Left kidney (tissue), 2 donors: Measurements from ENCODE around the gene SUFU. TPM values are rescaled to one million over a fixed set of nuclear protein-coding genes. Genes with fewer than 3 reads are reported as not detected.
"Not testable (repeated sequence)": the region's sequence is repeated elsewhere in the genome, so short reads cannot be mapped to it uniquely, and the experiment has no call there.

Experiments used
- DNase-seq: peaks from one replicate; pipeline ENCODE4 v3.0.0-alpha.2; 2013
- polyA plus RNA-seq: library from polyadenylated mRNA; unstranded; fragments of 120-200 nt; gene quantifications from one replicate; pipeline ENCODE4 v1.2.1, GENCODE V29; 2013; ENCODE audit not compliant: insufficient read length

The SUFU gene
- polyA plus RNA-seq, 1 donor: 29.9 TPM

DNA sequence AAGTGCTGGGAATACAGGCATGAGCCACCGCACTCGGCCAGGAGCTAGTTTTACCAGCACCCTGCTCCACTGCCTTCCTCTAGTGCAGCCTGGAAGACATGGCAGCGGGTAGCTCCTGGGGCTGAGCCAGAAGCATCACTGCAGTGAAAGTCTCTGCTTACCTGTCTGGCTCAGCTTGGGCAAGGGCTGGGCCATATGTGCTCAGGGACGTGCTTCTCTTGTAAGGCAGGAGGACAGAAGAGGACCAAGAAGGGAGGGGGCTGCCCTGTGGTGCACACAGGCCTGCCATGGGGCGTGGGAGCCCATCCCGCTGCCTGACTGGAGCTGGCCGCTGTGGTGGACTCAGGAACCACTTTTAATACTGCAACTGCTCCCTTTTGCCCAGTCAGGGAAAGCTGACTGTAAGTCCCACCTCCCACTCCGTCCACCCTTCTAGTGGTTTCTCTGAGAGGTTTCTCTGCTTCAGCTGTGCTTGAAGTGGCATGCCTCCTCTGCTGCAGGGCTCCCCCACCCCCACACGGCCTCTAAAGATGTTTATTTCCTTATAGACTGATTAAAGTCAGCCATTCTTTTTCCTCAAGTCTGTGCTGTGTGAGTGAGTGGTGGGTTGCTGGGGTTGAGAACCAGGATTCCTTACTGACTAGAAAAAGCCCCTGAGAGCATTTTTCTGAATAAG is 27.2 kb upstream of the SUFU start:
- no peak for DNase-seq

DNA sequence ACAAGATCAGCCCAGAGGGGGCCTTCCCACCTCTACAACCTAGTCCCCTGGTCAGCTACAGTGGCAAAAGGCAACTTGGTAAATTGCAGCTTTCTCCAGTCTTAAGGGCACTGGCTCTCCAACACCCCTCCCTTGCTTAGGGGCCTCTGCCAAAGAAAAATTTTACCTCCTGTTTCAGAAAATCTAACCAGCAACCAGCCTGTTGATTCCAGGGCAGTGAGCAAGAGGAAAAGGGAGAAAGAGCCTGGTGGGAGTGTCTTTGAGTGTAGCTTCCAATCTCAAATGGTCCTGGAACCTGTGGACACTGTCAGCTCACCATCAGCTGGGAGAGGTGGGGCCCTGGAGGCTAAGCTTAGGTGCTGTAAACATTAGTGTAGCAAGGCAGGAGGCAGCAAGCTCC is 24.1 kb upstream of the SUFU start:
- DNase-seq: no peak

DNA sequence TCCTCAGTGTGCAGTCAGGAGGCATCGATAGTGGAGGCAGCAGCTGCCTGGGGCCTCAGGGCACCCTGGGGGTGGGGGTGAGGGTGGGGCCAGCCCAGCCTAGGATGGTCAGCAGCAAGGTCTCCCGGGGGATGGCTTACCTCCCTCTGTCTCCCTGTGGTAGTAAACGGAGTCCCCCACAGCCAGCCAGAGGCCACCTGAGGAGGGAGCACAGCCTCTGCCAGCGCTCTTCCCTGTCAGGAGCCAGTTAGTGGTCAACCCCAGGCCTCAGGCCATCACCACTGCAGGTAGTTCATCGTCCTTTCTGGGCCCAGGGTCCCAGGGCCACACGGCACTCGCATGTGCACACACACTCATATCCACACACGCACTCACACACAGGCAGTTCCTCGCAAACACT is 23.4 kb upstream of the SUFU start:
- DNase-seq: no peak

DNA sequence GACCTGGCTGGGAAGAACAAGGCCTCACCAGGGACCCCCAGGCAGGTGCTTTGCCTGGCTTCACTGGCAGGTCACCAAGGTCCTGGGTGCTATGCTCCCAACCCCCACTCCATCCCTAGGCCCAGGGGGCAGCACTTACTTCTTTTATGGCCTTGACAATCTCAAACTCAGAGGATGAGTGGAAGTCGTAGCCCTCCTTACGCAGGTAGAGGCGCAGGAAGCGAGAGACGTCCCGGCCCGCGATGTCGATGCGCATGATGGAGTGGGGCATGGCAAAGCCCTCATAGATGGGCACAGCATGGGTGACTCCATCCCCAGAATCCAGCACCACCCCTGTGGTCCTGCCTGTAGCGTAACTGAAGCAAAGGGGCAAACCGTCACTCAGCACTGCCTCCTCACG is 19.8 kb upstream of the SUFU start:
- DNase-seq: no peak

DNA sequence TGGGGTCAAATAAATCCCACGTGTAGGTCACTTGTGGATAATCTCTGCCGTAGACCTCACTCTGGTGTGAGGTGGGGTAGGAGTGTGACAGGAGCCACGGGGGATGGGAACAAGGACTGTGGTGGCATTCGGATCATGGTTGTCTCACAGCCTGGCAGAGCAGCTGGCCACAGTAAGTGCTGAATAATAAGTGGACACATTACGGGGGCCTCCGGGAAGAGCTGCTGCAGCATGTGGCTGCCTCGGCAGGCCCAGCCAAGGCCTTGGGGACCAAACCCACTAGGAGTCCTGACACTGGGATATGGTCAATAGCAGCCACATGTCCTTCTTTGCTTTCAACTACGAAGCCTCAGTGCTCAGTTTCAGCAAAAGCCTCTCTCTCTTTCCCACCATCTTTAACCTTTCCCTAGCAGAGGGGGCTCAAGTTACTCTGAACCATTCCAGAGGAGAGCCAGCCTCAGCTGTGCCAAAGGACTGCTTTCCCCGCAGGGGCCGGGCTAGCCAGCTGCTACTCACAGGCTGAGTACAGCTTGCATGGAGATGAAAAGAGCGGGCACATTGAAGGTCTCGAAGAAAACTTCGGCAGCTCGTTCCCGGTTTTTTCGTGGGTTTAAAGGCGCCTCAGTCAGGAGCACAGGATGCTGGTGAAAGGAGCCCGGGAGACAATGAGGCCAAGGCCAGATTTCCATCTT is 18.5 kb upstream of the SUFU start:
- DNase-seq: no peak

DNA sequence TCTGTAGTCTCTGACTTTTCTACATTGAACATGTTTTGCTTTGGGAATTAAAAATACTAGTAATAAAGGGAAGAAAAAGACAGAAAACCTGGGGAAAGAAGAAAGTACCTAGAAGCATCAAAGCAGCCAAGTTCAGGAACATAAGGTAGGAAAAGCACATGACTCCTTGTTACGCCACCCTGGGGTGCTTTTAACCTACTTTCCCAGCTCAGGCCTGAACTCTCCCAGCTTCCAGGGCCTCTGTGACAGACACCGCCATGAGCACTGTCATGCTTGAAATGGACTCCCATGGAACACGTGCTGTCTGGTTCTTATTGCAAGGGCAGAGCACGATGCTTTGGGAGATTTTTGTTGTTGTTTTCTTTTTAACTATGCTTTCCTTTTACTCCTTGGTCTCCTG is 12.6 kb upstream of the SUFU start:
- DNase-seq: no peak

DNA sequence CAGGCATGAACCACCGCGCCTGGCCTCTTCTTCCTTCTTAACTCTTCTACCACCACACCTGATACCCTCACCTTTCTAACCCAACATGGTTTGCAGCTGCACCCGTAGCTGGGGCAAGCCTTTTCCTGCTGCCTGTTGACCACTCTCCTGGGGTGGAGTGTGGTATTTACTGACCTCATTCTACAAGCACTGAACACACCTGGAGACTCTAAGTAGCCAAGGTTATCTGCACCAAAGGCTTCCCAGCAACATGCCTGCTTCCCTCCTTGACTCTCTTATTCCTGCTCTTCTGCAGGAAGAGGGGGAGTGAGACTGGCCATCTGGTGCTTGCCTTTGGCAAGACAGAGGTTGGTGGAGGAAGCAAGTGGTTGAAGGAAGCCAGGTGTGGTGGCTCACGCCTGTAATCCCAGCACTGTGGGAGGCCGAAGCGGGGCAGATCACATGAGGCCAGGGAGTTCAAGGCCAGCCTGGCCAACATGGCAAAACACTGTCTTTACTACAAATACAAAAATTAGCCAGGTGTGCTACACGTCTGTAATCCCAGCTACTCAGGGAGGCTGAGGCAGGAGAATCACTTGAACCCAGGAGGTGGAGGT is 11.3 kb upstream of the SUFU start:
- no peak for DNase-seq

DNA sequence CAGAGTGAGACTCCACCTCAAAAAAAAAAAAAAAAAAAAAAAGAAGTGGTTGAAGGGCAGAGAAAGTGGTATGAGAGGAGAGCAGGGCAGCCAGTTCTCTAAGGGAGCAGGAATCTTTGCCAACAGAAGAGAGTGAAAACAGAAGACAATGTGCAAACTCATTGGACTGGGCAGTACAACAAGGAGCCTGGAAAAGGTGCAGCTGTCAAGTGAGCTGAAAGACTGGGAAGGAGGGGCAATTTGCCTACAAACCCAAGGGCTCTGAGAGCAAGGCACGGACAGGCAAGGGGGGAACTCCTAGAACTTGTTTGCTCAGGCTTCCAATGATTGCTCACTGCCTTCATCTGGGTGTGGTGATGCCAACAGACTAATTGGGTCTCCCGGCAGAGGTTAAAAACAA is 10.8 kb upstream of the SUFU start:
- DNase-seq: no peak

DNA sequence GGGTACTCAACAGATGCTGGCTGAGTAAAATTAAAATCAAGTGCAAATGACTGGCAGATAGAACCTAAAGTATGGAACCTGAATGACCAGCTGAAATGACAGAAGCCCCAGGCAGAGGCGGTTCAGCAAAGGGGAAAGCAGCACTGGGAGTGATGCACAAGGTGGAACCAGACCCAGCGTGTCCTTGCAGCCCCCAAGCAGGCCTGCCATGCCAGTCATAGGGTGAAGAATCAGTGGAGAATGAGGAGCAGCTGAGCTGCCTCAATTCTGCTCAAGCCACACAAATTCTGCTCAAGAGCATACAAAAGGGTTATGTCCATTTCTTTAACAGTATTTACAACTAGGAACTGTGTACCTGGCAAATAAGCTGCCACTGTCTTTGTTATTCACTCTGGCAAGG is 10.0 kb upstream of the SUFU start:
- DNase-seq: no peak

DNA sequence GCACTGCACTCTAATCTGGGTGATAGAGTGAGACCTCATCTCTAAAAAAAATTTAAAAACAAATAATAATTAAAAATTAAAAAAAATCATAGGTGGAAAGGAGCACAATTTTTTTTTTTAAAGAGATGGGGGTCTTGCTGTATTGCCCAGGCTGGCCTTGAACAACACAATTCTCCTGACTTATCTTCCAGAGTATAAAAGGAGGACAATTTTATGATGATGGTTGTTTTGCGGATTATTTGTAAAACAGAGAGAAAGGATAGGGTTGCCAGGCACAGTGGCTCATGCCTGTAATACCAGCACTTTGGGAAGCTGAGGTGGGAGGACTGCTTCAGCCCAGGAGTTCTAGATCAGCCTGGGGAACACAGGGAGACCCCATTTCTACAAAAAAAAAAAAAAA is 6.2 kb upstream of the SUFU start:
- no peak for DNase-seq

DNA sequence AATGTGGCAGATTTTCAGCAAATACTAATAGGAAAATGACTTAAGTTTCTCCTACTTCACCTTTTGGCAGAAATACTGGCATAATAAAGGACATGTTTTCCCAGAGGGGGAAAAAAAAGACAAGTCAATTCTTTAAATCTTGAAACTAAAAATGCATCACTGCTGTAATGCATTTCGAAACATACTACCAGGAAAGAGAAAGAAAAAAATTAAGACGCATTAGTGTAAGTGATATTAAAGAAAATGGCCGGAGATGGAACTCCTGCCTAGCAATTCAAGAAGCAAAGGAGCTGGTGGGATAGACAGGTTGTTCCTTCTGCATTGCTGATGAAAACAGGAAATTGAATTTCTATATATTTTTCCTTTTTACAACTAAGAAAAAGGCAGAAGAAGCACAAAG is 4.4 kb upstream of the SUFU start:
- DNase-seq: no peak

DNA sequence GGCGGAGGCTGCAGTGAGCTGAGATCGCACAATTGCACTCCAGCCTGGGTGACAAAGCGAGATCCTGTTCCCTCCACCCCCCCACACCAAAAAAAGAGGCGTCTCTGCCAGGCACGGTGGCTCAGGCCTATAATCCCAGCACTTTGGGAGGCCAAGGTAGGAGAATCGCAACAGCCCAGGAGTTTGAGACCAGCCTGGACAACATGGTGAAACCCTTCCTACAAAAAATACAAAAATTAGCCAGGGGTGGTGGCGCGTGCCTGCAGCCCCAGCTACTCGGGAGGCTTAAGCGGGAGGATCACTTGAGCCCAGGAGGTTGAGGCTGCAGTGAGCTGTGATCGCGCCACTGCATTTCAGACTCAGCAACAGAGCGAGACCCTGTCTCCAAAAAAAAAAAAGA is 3.1 kb upstream of the SUFU start:
- not testable (repeated sequence) for DNase-seq

DNA sequence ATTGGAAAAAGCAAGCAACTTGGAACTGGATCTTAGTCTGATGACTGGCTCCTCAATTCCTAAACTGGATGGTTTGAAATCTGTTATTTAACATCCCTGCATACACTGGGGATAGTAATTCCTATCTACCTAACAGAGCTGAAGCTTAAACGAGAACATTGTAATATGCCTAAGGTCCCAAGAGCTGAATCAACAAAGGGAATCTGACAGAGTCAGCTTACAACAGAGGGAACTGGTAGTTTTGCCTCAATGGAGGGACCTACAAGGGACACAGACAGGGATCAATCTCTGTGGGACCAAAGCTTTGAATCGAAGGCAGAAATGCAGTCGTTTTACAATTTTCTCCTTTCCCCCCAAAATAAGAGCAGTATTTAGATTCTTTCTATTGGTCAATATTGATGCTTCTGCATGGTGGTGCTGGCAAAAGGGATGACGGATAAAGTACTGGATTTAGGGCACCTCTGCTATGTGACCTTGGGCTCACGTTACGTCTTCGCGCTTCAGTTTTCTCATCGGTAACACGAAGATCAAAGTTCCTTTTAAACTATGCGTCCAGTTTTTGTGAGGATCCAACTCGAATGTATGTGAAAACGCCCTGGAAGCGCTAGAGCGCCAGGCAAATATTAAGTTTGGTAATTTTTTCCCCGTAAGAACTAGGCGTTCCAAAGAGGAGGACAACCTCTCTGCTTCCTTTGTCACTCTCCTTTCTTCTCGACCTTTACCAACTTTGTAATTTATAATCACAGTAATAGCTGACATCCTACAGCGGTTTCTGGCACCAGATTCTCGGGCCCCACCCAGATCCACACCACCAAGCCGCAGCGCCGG is 2.4 kb upstream of the SUFU start:
- no peak for DNase-seq

DNA sequence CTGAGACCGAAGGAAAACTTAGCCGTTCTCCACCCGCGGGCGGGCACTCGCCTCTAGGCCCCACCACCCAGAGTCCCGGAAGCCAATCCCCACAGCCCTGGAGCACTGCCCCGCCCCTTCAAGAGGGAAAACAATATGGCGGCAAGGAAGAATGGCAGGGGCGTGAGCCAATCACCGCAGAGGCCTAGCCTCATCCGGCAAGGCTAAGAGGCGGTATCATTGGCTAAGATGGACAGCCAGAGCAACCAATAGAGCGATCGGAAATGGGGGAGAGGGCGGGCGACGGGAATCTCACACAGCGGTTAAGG is 1.8 kb upstream of the SUFU start:
- DNase-seq: peak; percentile 100

DNA sequence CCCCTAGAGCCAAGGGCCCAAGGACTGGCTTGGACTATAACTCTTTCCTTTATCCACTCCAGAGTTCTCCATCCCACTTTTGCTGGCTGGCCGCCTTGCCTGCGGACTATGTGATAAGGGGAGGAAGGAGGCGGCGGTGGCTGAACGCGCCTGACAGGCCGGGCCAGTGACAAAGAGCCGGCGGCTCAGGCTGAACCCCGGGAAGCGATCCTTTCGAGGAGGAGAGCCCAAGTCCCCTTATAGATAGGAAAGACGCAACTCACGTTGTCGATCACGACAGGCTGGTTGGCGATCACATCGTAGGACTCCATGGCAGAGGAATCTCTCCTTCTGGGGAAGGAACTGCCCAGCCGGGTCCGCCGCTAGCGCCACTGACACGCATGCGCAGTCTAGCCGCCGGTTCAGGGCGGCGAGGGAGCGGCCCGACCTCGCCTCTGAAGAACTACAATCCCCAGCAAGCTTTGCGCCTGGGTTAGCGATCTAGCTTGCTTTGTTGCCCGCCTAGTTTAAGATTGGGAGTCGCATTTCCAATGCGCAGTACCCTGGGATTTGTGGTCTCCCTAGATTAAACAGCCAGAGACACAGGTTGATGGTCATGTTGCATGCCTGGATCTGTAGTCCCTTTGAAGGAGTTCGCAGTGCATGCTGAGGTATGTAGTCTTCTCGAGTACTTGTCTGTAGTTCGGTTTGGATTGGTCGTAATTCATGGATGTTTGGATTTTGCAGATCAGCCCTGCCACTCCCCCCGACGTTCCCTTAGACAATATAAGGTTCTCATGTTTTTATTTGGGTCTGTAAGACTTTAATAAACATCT is 1.2 kb upstream of the SUFU start, which contains the start of gene ACTR1A:
Gene ACTR1A, minus strand, starts transcription at position 376 of the 815 bp plus-strand sequence. Its CDS starts 65 bp downstream, at position 311.
- peak; percentile 98 for DNase-seq

DNA sequence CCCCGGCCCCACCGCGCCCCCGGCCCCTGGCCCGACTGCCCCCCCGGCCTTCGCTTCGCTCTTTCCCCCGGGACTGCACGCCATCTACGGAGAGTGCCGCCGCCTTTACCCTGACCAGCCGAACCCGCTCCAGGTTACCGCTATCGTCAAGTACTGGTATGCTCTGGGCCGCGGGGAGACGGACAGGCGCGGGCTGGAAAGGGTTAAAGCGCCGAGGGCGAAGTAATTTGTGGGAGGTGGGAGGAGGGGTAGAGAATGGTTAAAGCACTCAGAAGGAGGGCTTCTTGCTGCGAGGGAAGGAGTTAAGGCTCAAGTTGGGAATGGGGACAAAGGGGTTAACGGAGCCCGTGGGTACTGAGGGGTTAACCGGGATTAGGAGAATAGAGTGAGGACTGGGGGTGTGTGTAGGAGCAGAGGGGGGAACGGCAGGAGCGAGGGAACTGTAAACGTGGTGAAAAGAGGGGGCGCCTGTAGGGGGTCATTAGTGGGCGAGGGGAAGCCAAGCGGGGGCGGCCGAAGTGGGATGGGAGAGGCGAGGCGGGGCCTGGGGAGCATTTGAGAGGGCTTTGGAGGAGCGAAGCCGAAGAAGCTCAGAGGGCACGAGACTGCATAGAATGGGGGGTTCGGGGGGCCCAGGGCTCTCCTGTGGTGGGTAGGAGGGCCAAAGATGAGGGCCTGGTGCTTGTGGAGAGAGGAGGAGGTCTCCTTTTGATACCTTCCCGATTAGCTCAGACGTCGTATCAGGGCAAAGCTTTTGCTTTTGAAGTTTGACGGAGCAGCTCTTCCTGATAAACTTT is 605 bp downstream of the SUFU start:
- DNase-seq: no peak

DNA sequence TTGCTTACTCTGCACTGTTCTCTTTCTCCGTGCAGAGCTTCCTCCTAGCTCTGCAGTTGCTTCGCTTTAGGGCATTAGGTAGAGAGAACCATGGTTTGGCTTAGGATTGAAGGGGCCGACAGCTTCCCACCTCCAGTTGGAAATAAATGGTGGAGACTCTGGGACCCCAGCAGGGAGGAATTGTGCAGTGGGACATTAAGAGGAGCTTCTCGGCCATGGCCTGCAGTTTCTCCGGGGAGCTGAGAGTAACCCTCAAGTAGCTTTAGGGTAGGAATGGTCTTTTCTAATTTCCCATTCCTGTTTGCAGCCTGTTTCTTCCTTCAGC is 1.2 kb downstream of the SUFU start:
- no peak for DNase-seq

DNA sequence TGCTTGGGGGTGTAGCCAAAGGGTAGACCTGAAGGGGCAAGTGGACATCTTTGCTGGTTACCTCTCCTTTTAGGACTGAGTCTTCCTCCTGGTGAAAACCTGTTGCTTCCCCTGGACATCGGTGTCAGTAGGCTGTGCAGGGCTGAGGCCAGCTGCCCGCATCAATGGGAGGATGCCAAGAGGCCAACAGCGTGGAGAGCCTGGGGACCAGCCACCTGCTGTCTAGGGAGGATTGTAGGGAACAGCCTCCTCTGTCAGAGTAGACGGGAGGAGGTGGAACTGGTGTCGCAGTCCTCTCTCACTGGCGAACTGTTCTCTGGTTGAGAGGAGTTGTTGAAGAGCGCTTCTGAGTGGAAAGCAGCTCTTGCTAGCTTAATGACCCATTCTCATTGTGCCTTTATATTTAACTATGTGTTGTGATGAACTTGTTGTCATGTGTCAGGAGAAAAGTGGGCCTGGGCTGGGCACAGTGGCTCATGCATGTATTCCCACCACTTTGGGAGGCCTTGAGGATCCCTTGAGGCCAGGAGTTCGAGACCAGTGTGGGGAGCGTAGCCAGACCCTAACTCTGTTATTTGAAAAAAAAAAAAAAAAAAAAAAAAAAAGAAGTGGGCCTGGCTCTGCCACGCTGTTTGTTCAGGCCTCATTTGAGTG is 1.8 kb downstream of the SUFU start:
- DNase-seq: no peak

DNA sequence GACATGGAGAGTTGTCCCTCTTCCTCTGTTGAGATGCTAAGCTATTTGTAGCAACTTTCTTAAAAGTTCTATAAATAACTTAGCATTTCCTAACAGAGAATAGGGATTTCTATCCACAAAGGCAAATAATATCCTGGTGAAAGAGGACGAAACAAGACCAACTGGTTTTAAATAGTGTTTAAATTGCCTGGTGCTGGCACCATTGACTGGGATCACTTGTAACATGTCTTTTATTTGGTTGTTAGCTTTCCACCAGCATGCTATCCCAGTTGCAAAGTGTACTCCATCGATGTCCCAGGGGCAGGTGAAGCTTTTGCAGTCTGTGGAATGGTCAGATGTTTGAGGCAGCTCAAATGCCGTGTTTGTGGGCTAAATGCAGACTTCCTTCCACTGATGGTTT is 3.7 kb downstream of the SUFU start:
- DNase-seq: no peak

DNA sequence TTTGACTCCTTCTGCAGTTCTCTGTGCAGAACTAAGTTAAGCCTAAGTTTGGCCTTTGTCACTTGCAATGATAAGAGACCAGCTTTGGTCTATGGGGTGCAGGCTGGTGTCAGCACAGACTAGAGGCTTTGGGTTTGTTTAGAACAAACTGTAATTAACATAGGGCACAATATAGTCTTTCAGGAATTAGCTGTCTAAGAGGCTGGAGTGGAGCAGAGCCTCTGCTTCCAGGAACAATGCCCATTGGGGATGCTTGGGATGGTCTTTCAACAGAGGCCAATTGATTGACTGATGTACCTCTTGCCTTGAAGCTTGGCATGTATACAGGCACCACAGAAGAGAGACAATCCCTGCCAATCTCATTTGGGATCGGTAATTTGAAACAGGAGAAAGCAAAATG is 4.7 kb downstream of the SUFU start:
- DNase-seq: no peak

DNA sequence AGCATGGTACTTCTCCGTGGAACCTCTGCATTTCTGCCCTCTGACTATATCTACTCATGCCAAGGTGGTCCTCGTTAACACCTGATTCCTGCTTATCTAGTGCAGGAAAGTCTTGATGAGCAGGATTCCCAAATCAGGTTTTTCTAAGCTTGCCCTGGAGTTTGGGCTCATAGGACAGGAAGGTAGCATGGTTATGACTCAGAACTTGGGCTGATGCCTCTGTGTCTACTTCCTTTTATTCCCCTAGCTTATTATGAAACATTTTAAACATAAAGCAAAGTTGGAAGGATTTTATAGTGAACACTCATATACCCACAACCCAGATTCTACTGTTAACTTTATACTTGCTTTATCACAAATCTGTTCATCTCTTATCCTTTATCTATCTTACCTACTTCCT is 5.6 kb downstream of the SUFU start:
- DNase-seq: no peak
